Amniotic stem cell (primary cell): Measurements from ENCODE around the gene CNNM3.
"Not testable (repeated sequence)": the region's sequence is repeated elsewhere in the genome, so short reads cannot be mapped to it uniquely, and the experiment has no call there.

Source experiments
- DNase-seq: peaks from one replicate; lab custom pipeline; 2025; lab: John Stamatoyannopoulos, UW

Gene CNNM3

GRCh38 chr2:96799623-96799935 is 16.5 kb upstream of the CNNM3 start:
- no peak for DNase-seq

- no peak for DNase-seq
Measured at GRCh38 chr2:96800061-96801004, 15.7 kb upstream of the CNNM3 start.

- DNase-seq: peak; percentile 21
Measured at GRCh38 chr2:96801005-96801785, 14.9 kb upstream of the CNNM3 start.

GRCh38 chr2:96801786-96802595 is 14.1 kb upstream of the CNNM3 start:
- no peak for DNase-seq

GRCh38 chr2:96802721-96803120 is 13.3 kb upstream of the CNNM3 start:
- DNase-seq: no peak

- no peak for DNase-seq
Measured at GRCh38 chr2:96804986-96805385, 11.1 kb upstream of the CNNM3 start.

GRCh38 chr2:96805946-96806345 is 10.1 kb upstream of the CNNM3 start:
- not testable (repeated sequence) for DNase-seq

GRCh38 chr2:96806468-96807126 is 9.5 kb upstream of the CNNM3 start:
- DNase-seq: no peak

- no peak for DNase-seq
Measured at GRCh38 chr2:96807127-96807471, 9.0 kb upstream of the CNNM3 start.

GRCh38 chr2:96808176-96808837 is 7.8 kb upstream of the CNNM3 start:
- DNase-seq: no peak

GRCh38 chr2:96809216-96809882 is 6.7 kb upstream of the CNNM3 start:
- DNase-seq: no peak

- no peak for DNase-seq
Measured at GRCh38 chr2:96809951-96810782, 5.9 kb upstream of the CNNM3 start.

GRCh38 chr2:96810783-96811192 is 5.3 kb upstream of the CNNM3 start:
- DNase-seq: no peak

GRCh38 chr2:96811917-96812316 is 4.2 kb upstream of the CNNM3 start:
- no peak for DNase-seq

GRCh38 chr2:96813656-96814055 is 2.4 kb upstream of the CNNM3 start:
- no peak for DNase-seq

- DNase-seq: peak; percentile 32
Measured at GRCh38 chr2:96815326-96816126, 542 bp upstream of the CNNM3 start.

GRCh38 chr2:96816836-96817702 is 1.0 kb downstream of the CNNM3 start:
- DNase-seq: no peak

GRCh38 chr2:96817882-96818281 is 1.8 kb downstream of the CNNM3 start:
- no peak for DNase-seq
